Natural killer cell (primary cell): ENCODE measurements around the gene NXF1. TPM values are rescaled to one million over a fixed set of nuclear protein-coding genes. Genes with fewer than 3 reads are reported as not detected.
A peak's percentile ranks its signal among the peaks of the same experiment; 100 is the strongest.

ENCODE experiments used
- ATAC-seq, 3 donors: fragments of 150-1000 bp in 2 of 3; fragments of 200-7000 bp in 1 of 3; cut with Tn5 transposase; 1 replicate in 1 of 3; 2 replicates in 2 of 3; pipeline ENCODE4 v1.10.0; 2021; ENCODE audit warnings: mild to moderate bottlenecking in 2 of 3, moderate library complexity in 2 of 3
- DNase-seq, 2 donors: peaks; one replicate each; pipeline versions ENCODE4 v3.0.0 to v3.0.0-alpha.2; 2013 to 2021; ENCODE audit warnings: mixed read lengths in 1 of 2
- H3K27ac ChIP-seq: one replicate; pipeline ENCODE4 v1.5.1; 2013; ENCODE audit warnings: mild to moderate bottlenecking, low read length
- H3K27me3 ChIP-seq: one replicate; pipeline ENCODE4 v1.6.1; 2013; ENCODE audit warnings: low read length; ENCODE audit not compliant: control insufficient read depth, insufficient read depth
- H3K36me3 ChIP-seq: one replicate; pipeline ENCODE4 v1.6.1; 2013; ENCODE audit warnings: low read length; ENCODE audit not compliant: control insufficient read depth, insufficient read depth
- H3K4me1 ChIP-seq: one replicate; pipeline ENCODE4 v1.6.1; 2013; ENCODE audit warnings: low read length; ENCODE audit not compliant: control insufficient read depth, insufficient read depth
- H3K4me3 ChIP-seq: one replicate; pipeline ENCODE4 v1.5.1; 2013; ENCODE audit warnings: low read length
- H3K9me3 ChIP-seq: one replicate; pipeline ENCODE4 v1.6.1; 2013; ENCODE audit warnings: low read length; ENCODE audit not compliant: control insufficient read depth, insufficient read depth
- H3K27ac Mint-ChIP-seq, 2 donors: one replicate each; pipeline ENCODE4 v1.8.0; 2022; ENCODE audit warnings: mild to moderate bottlenecking in 2 of 2, mixed read lengths in 2 of 2, moderate library complexity in 1 of 2
- H3K27me3 Mint-ChIP-seq, 2 donors: one replicate each; pipeline ENCODE4 v1.8.0; 2022; ENCODE audit warnings: low read depth in 2 of 2, mixed read lengths in 2 of 2
- H3K36me3 Mint-ChIP-seq: one replicate; pipeline ENCODE4 v1.8.0; 2022; ENCODE audit warnings: mixed read lengths
- H3K4me1 Mint-ChIP-seq, 2 donors: one replicate each; pipeline ENCODE4 v1.8.0; 2022; ENCODE audit warnings: mixed read lengths in 2 of 2
- H3K4me3 Mint-ChIP-seq: one replicate; pipeline ENCODE4 v1.8.0; 2022; ENCODE audit warnings: mild to moderate bottlenecking, moderate library complexity, mixed read lengths
- H3K9me3 Mint-ChIP-seq, 2 donors: one replicate each; pipeline ENCODE4 v1.8.0; 2022; ENCODE audit warnings: mixed read lengths in 2 of 2
- WGBS: methylation state at CpG from one replicate; pipeline ENCODE4 v1.1.7; 2013; ENCODE audit warnings: missing lambda C conversion rate; ENCODE audit not compliant: insufficient coverage; 5-methylcytosine and 5-hydroxymethylcytosine counted together
- intact Hi-C: fragments of 100-400 bp; cut with micrococcal nuclease; formaldehyde crosslinking; loops from one replicate; pipeline ENCODE4 v1.14.2; 2022
- total RNA-seq, 4 donors: library from RNA; stranded (reverse); fragments of 120-200 nt in 1 of 4; gene quantifications; one replicate each; pipeline versions ENCODE4 v1.2.3 to v1.2.4, GENCODE V29; 2013 to 2022
- TF ChIP-seq, protein P1 (sequence below): fragments of 200-600 bp; IDR thresholded peaks from one replicate; pipeline ENCODE4 v1.8.0; 2022; ENCODE audit warnings: antibody characterized with exemption

Gene NXF1
- total RNA-seq, 3 donors from 2014 or later (not counting 1 experiment from before 2014, with no cell fraction given): 284 to 341 (median 319) TPM

GRCh38 chr11:62817129-62817528 is 11.9 kb upstream of the NXF1 start:
- WGBS: 93% methylated on average over 4 of the region's 4 CpGs
- H3K27me3 Mint-ChIP-seq: no peaks in the 10 kb centered on the region
- no peak for DNase-seq
- Histone ChIP-seq H3K27ac (no peak overlapping the region), H3K4me1 (no peaks in the 10 kb centered on the region), H3K36me3 (peaks cover 35% of the 10 kb centered on the region), H3K4me3 (no peak overlapping the region), H3K9me3 (no peaks in the 10 kb centered on the region), H3K27me3 (no peaks in the 10 kb centered on the region)
- peak overlapping the region; percentile 6 for H3K4me3 Mint-ChIP-seq
- intact Hi-C loops: no loop called here
- TF ChIP-seq, protein P1, sequence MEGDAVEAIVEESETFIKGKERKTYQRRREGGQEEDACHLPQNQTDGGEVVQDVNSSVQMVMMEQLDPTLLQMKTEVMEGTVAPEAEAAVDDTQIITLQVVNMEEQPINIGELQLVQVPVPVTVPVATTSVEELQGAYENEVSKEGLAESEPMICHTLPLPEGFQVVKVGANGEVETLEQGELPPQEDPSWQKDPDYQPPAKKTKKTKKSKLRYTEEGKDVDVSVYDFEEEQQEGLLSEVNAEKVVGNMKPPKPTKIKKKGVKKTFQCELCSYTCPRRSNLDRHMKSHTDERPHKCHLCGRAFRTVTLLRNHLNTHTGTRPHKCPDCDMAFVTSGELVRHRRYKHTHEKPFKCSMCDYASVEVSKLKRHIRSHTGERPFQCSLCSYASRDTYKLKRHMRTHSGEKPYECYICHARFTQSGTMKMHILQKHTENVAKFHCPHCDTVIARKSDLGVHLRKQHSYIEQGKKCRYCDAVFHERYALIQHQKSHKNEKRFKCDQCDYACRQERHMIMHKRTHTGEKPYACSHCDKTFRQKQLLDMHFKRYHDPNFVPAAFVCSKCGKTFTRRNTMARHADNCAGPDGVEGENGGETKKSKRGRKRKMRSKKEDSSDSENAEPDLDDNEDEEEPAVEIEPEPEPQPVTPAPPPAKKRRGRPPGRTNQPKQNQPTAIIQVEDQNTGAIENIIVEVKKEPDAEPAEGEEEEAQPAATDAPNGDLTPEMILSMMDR: no peak
- H3K36me3 Mint-ChIP-seq: peaks cover 15% of the 10 kb centered on the region
- H3K4me1 Mint-ChIP-seq: no peaks in the 10 kb centered on the region
- H3K27ac Mint-ChIP-seq: peak overlapping the region in 1 of 2 donors; percentile 27
- ATAC-seq: no peak
- no peaks in the 10 kb centered on the region for H3K9me3 Mint-ChIP-seq

- Mint-ChIP-seq H3K27ac (peak overlapping the region in 1 of 2 donors; percentile 27), H3K4me1 (no peaks in the 10 kb centered on the region), H3K4me3 (no peak overlapping the region), H3K9me3 (no peaks in the 10 kb centered on the region), H3K27me3 (no peaks in the 10 kb centered on the region), H3K36me3 (peaks cover 15% of the 10 kb centered on the region)
- Histone ChIP-seq H3K4me1 (no peaks in the 10 kb centered on the region), H3K27me3 (no peaks in the 10 kb centered on the region), H3K4me3 (no peak overlapping the region), H3K36me3 (peaks cover 29% of the 10 kb centered on the region), H3K27ac (no peak overlapping the region), H3K9me3 (no peaks in the 10 kb centered on the region)
- intact Hi-C loops: no loop called here
- TF ChIP-seq, protein P1: no peak
- ATAC-seq (no peak), DNase-seq (no peak)
- over 99% methylated on average over 8 of the region's 8 CpGs for WGBS
Observed at GRCh38 chr11:62816557-62816956, 11.3 kb upstream of the NXF1 start.

GRCh38 chr11:62811659-62812058 is 6.4 kb upstream of the NXF1 start:
- ATAC-seq (peak in 1 of 3 donors; percentile 11), DNase-seq (no peak)
- Mint-ChIP-seq H3K27me3 (no peaks in the 10 kb centered on the region), H3K27ac (peak overlapping the region in 1 of 2 donors; percentile 6), H3K4me1 (peaks cover 0 to 3% of the 10 kb centered on the region in 2 donors), H3K9me3 (no peaks in the 10 kb centered on the region), H3K36me3 (no peaks in the 10 kb centered on the region), H3K4me3 (no peak overlapping the region)
- no peak overlapping the region for H3K4me3 ChIP-seq
- peaks cover 15% of the 10 kb centered on the region for H3K36me3 ChIP-seq
- no peaks in the 10 kb centered on the region for H3K27me3 ChIP-seq
- intact Hi-C loops: no loop called here
- no peaks in the 10 kb centered on the region for H3K9me3 ChIP-seq
- 76% methylated on average over 2 of the region's 2 CpGs for WGBS
- no peak overlapping the region for H3K27ac ChIP-seq
- TF ChIP-seq, protein P1: no peak
- peaks cover 1% of the 10 kb centered on the region for H3K4me1 ChIP-seq

DNA sequence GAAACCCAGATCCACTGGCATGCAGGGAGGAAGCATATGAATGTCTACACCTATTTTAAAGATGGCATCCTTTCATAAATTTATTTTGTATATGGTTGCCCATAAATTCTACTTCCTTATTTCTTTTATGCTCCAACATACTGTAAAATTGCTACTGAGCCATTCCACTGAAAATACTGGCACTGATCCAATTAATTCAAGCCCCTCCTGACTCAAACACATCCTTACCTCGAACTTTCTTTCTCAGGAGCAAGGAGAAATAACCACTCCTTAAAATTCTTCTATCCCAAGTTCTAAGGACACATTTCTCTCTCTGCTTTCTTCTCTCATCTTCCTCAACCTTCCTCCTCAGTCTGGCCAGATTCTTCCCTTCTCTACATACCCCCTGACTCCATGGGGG is 5.5 kb upstream of the NXF1 start:
- no peaks in the 10 kb centered on the region for H3K36me3 Mint-ChIP-seq
- Histone ChIP-seq H3K9me3 (no peaks in the 10 kb centered on the region), H3K36me3 (peaks cover 7% of the 10 kb centered on the region), H3K27ac (no peak overlapping the region), H3K4me1 (peaks cover 11% of the 10 kb centered on the region), H3K4me3 (no peak overlapping the region), H3K27me3 (no peaks in the 10 kb centered on the region)
- DNase-seq (no peak), ATAC-seq (no peak)
- no peak overlapping the region for H3K4me3 Mint-ChIP-seq
- intact Hi-C loops: no loop called here
- peaks cover 0 to 11% of the 10 kb centered on the region in 2 donors for H3K4me1 Mint-ChIP-seq
- 45% methylated on average over 1 of the region's 1 CpG for WGBS
- peak overlapping the region in 1 of 2 donors; percentile 52 for H3K27ac Mint-ChIP-seq
- TF ChIP-seq, protein P1: no peak
- no peaks in the 10 kb centered on the region for H3K27me3 Mint-ChIP-seq
- no peaks in the 10 kb centered on the region for H3K9me3 Mint-ChIP-seq
